ENCODE results near the gene TASP1.

GRCh38 chr20:13611611-13612125 is 27.1 kb downstream of the TASP1 start:
- TF ChIP-seq CTCF (IDR thresholded peaks at IDR 0.05): no peak
- TF ChIP-seq POLR2A (IDR thresholded peaks at IDR 0.05): no peak
- no peak for TF ChIP-seq EP300 (IDR thresholded peaks at IDR 0.05)
